Smooth muscle cell (in vitro differentiated cells): ENCODE data around the gene IL21R. TPM values are rescaled to one million over a fixed set of nuclear protein-coding genes. Genes with fewer than 3 reads are reported as not detected.

Experiments used
- DNase-seq: peaks from one replicate; lab custom pipeline; 2025; ENCODE audit not compliant: unreplicated experiment; lab: John Stamatoyannopoulos, UW
- H2AFZ ChIP-seq: fragments of 200-600 bp; sonication (generic); 2 replicates; pipeline ENCODE4 v1.6.0; 2016; ENCODE audit warnings: antibody characterized with exemption, low read depth, mild to moderate bottlenecking
- H3F3A ChIP-seq: fragments of 200-600 bp; sonication (generic); 2 replicates; pipeline ENCODE4 v1.6.0; 2017; ENCODE audit warnings: antibody characterized with exemption, low read depth
- H3K27ac ChIP-seq: fragments of 200-600 bp; sonication (generic); 2 replicates; pipeline ENCODE4 v1.5.1; 2016; ENCODE audit warnings: low read depth, mild to moderate bottlenecking
- H3K27me3 ChIP-seq: fragments of 200-600 bp; sonication (generic); 2 replicates; pipeline ENCODE4 v1.6.1; 2016; ENCODE audit warnings: low read depth, mild to moderate bottlenecking
- H3K36me3 ChIP-seq: fragments of 200-600 bp; sonication (generic); 2 replicates; pipeline ENCODE4 v1.5.1; 2016; ENCODE audit warnings: low read depth
- H3K4me1 ChIP-seq: fragments of 200-600 bp; sonication (generic); 2 replicates; pipeline ENCODE4 v1.5.1; 2016; ENCODE audit warnings: low read depth
- H3K4me2 ChIP-seq: fragments of 200-600 bp; sonication (generic); 2 replicates; pipeline ENCODE4 v1.6.0; 2016; ENCODE audit warnings: mild to moderate bottlenecking
- H3K4me3 ChIP-seq: fragments of 200-600 bp; sonication (generic); 2 replicates; pipeline ENCODE4 v1.5.1; 2016; ENCODE audit warnings: mild to moderate bottlenecking
- H3K79me2 ChIP-seq: fragments of 200-600 bp; sonication (generic); 2 replicates; pipeline ENCODE4 v1.6.0; 2016; ENCODE audit warnings: low read depth, mild to moderate bottlenecking
- H3K9ac ChIP-seq: fragments of 200-600 bp; sonication (generic); 2 replicates; pipeline ENCODE4 v1.6.0; 2016; ENCODE audit warnings: low read depth
- H3K9me3 ChIP-seq: fragments of 200-600 bp; sonication (generic); replicated peaks from 2 replicates; pipeline ENCODE4 v1.5.1; 2016; ENCODE audit warnings: low read depth
- H4K20me1 ChIP-seq: fragments of 200-600 bp; sonication (generic); 2 replicates; pipeline ENCODE4 v1.6.0; 2016; ENCODE audit warnings: low read depth
- CTCF ChIP-seq: fragments of 200-600 bp; sonication (generic); IDR thresholded peaks from 2 replicates; pipeline ENCODE4 v1.5.1; 2017; ENCODE audit warnings: borderline replicate concordance, mild to moderate bottlenecking, antibody characterized with exemption; ENCODE audit not compliant: insufficient read depth, poor library complexity, severe bottlenecking
- WGBS: methylation state at CpG from one replicate; pipeline ENCODE4 v1.1.7; 2016; ENCODE audit warnings: low lambda C conversion rate; 5-methylcytosine and 5-hydroxymethylcytosine counted together
- polyA plus RNA-seq: library from polyadenylated mRNA; unstranded; fragments of >200 nt; fragmentation: Nextera tagmentation; extraction: Ambion mirVana; gene quantifications from 2 replicates; pipeline ENCODE4 v1.2.1, GENCODE V29; 2016
- total RNA-seq: library from RNA; depleted of rRNA; stranded (reverse); fragments of >200 nt; gene quantifications from 2 replicates; pipeline ENCODE4 v1.2.3, GENCODE V29; 2014

IL21R gene
- total and polyA plus RNA-seq, 2 experiments from 2014 or later, result not detected

- Histone ChIP-seq H2AFZ (no peak overlapping the region), H3K4me1 (no peaks in the 10 kb centered on the region), H3K4me3 (no peak overlapping the region), H3K79me2 (no peaks in the 10 kb centered on the region), H3K27ac (no peak overlapping the region), H3F3A (no peaks in the 10 kb centered on the region), H3K9me3 (no peaks in the 10 kb centered on the region), H4K20me1 (no peaks in the 10 kb centered on the region), H3K36me3 (no peaks in the 10 kb centered on the region), H3K9ac (no peak overlapping the region), H3K27me3 (no peaks in the 10 kb centered on the region), H3K4me2 (no peak overlapping the region)
- no peak for TF ChIP-seq CTCF
- WGBS, result 95% methylated on average over 1 of the region's 1 CpG
- DNase-seq, result no peak
Measured at GRCh38 chr16:27410761-27411160, 8.8 kb downstream of the IL21R start.

- DNase-seq, result no peak
- Histone ChIP-seq H3K4me3 (no peak overlapping the region), H3K4me1 (no peaks in the 10 kb centered on the region), H4K20me1 (no peaks in the 10 kb centered on the region), H3K36me3 (no peaks in the 10 kb centered on the region), H3F3A (no peaks in the 10 kb centered on the region), H2AFZ (no peak overlapping the region), H3K4me2 (no peak overlapping the region), H3K79me2 (no peaks in the 10 kb centered on the region), H3K9me3 (no peaks in the 10 kb centered on the region), H3K27ac (no peak overlapping the region), H3K9ac (no peak overlapping the region), H3K27me3 (no peaks in the 10 kb centered on the region)
- no peak for TF ChIP-seq CTCF
- WGBS, result 96% methylated on average over 2 of the region's 2 CpGs
Measured at GRCh38 chr16:27413956-27414355, 12.0 kb downstream of the IL21R start.

GRCh38 chr16:27414788-27415431 lies 12.9 kb downstream of the IL21R start:
- Histone ChIP-seq H3K27ac (no peak overlapping the region), H3K79me2 (no peaks in the 10 kb centered on the region), H3K4me2 (no peak overlapping the region), H4K20me1 (no peaks in the 10 kb centered on the region), H2AFZ (no peak overlapping the region), H3K27me3 (no peaks in the 10 kb centered on the region), H3K36me3 (no peaks in the 10 kb centered on the region), H3K4me1 (no peaks in the 10 kb centered on the region), H3K9me3 (no peaks in the 10 kb centered on the region), H3K9ac (no peak overlapping the region), H3K4me3 (no peak overlapping the region), H3F3A (no peaks in the 10 kb centered on the region)
- no peak for DNase-seq
- no peak for TF ChIP-seq CTCF
- WGBS, result 86% methylated on average over 6 of the region's 6 CpGs

GRCh38 chr16:27417047-27417671 lies 15.2 kb downstream of the IL21R start:
- no peaks in the 10 kb centered on the region for H3K27me3 ChIP-seq
- DNase-seq, result no peak
- no peak overlapping the region for H3K27ac ChIP-seq
- no peak overlapping the region for H3K9ac ChIP-seq
- WGBS, result 91% methylated on average over 4 of the region's 4 CpGs
- H3K4me3 ChIP-seq, result no peak overlapping the region
- no peaks in the 10 kb centered on the region for H3F3A ChIP-seq
- no peak for TF ChIP-seq CTCF
- H4K20me1 ChIP-seq, result no peaks in the 10 kb centered on the region
- peaks cover 7% of the 10 kb centered on the region for H3K9me3 ChIP-seq
- no peak overlapping the region for H3K4me2 ChIP-seq
- no peaks in the 10 kb centered on the region for H3K36me3 ChIP-seq
- H2AFZ ChIP-seq, result no peak overlapping the region
- H3K79me2 ChIP-seq, result no peaks in the 10 kb centered on the region
- H3K4me1 ChIP-seq, result no peaks in the 10 kb centered on the region
